Activated CD8-positive, alpha-beta T cell treated with anti-CD3 and anti-CD28 coated beads for 36 hours (primary cell): Measurements from ENCODE around the gene GPA33. TPM values are rescaled to one million over a fixed set of nuclear protein-coding genes. Genes with fewer than 3 reads are reported as not detected.

ENCODE experiments used
- ATAC-seq: fragments of 200-7000 bp; cut with Tn5 transposase; one replicate; pipeline ENCODE4 v1.10.0; 2021; ENCODE audit warnings: mild to moderate bottlenecking, moderate library complexity
- CTCF ChIA-PET: fragments of 350-600 bp; sonication (Branson Sonifier 250); formaldehyde crosslinking; loops from one replicate; lab custom pipeline; 2021; ENCODE audit warnings: antibody characterized with exemption; lab: Charles Lee
- POLR2A ChIA-PET: fragments of 350-600 bp; sonication (Branson Sonifier 250); formaldehyde crosslinking; loops from one replicate; lab custom pipeline; 2021; ENCODE audit warnings: antibody characterized with exemption; lab: Charles Lee
- DNase-seq: peaks from one replicate; pipeline ENCODE4 v3.0.0-alpha.2; 2020
- H3K27ac Mint-ChIP-seq: one replicate; pipeline ENCODE4 v1.8.0; 2021; ENCODE audit warnings: mild to moderate bottlenecking, mixed read lengths
- H3K27me3 Mint-ChIP-seq: one replicate; pipeline ENCODE4 v1.8.0; 2021; ENCODE audit warnings: mixed read lengths
- H3K36me3 Mint-ChIP-seq: one replicate; pipeline ENCODE4 v1.8.0; 2021; ENCODE audit warnings: low read depth, mixed read lengths
- H3K4me1 Mint-ChIP-seq: one replicate; pipeline ENCODE4 v1.8.0; 2021; ENCODE audit warnings: low read depth, mixed read lengths
- H3K4me3 Mint-ChIP-seq: one replicate; pipeline ENCODE4 v1.8.0; 2021; ENCODE audit warnings: mild to moderate bottlenecking, moderate library complexity, mixed read lengths
- H3K9me3 Mint-ChIP-seq: one replicate; pipeline ENCODE4 v1.8.0; 2021; ENCODE audit warnings: mixed read lengths
- CTCF ChIP-seq: fragments of 200-600 bp; IDR thresholded peaks from one replicate; pipeline ENCODE4 v1.8.0; 2022; ENCODE audit warnings: antibody characterized with exemption, mild to moderate bottlenecking
- intact Hi-C: fragments of 100-400 bp; cut with micrococcal nuclease; formaldehyde crosslinking; loops from one replicate; pipeline ENCODE4 v1.10.0; 2022
- total RNA-seq, 2 experiments: library from RNA; stranded (reverse); gene quantifications; one replicate each; pipeline ENCODE4 v1.2.3, GENCODE V29; 2021

The GPA33 gene
- total RNA-seq, 2 experiments from 2014 or later = 0.25 TPM; not detected in 1

DNA sequence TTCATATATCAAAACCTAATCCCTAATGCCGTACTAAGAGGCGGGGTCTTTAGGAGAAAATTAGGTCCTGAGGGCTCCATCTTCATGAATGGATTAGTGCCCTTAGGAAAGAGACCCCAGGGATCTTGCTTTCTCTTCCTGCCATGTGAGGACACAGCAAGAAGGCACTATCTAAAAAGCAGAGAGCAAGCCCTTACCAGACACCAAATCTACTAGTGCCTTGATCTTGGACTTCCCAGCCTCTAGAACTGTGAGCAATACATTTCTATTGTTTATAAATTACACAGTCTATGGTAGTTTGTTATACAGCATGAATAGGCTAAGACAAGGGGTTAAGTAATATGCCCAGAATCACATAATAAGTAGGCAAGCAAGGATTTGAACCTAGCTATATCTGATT is 46.6 kb upstream of the GPA33 start:
- no peak overlapping the region for H3K4me3 Mint-ChIP-seq
- CTCF ChIA-PET = interaction anchor here (1.0 to 1.8 kb wide), 2 partner anchors 77 to 83 kb away, joined by 4 to 7 read pairs; no protein-coding TSS in a partner anchor

GRCh38 chr1:167136191-167136614 is 46.0 kb upstream of the GPA33 start:
- ChIA-PET CTCF (interaction anchor here (1.8 kb wide), 1 partner anchor 76 kb away, joined by 7 read pairs; no protein-coding TSS in a partner anchor), POLR2A (no interaction called here)
- Mint-ChIP-seq H3K27ac (no peak overlapping the region), H3K4me1 (no peaks in the 10 kb centered on the region), H3K9me3 (no peaks in the 10 kb centered on the region), H3K27me3 (peaks cover 4% of the 10 kb centered on the region), H3K4me3 (no peak overlapping the region), H3K36me3 (no peaks in the 10 kb centered on the region)
- DNase-seq (no peak), ATAC-seq (no peak)
- no peak for TF ChIP-seq CTCF
- intact Hi-C loops = no loop called here

More for the DNA sequence above, 46.6 kb upstream of the GPA33 start:
- DNase-seq = no peak
- no peaks in the 10 kb centered on the region for H3K4me1 Mint-ChIP-seq
- H3K27ac Mint-ChIP-seq = no peak overlapping the region
- intact Hi-C loops = no loop called here
- no peak for TF ChIP-seq CTCF
- POLR2A ChIA-PET = no interaction called here
- H3K36me3 Mint-ChIP-seq = no peaks in the 10 kb centered on the region
- H3K9me3 Mint-ChIP-seq = no peaks in the 10 kb centered on the region
- ATAC-seq = no peak
- H3K27me3 Mint-ChIP-seq = no peaks in the 10 kb centered on the region

GRCh38 chr1:167135281-167135840 is 45.2 kb upstream of the GPA33 start:
- no peak overlapping the region for H3K27ac Mint-ChIP-seq
- DNase-seq (no peak), ATAC-seq (no peak)
- H3K9me3 Mint-ChIP-seq = no peaks in the 10 kb centered on the region
- H3K4me3 Mint-ChIP-seq = no peak overlapping the region
- POLR2A ChIA-PET = no interaction called here
- intact Hi-C loops = no loop called here
- no peak for TF ChIP-seq CTCF
- no peaks in the 10 kb centered on the region for H3K4me1 Mint-ChIP-seq
- no peaks in the 10 kb centered on the region for H3K36me3 Mint-ChIP-seq
- CTCF ChIA-PET = interaction anchor here (1.8 kb wide), 1 partner anchor 75 kb away, joined by 7 read pairs; no protein-coding TSS in a partner anchor
- peaks cover 4% of the 10 kb centered on the region for H3K27me3 Mint-ChIP-seq

GRCh38 chr1:167132301-167133010 is 42.3 kb upstream of the GPA33 start:
- H3K27me3 Mint-ChIP-seq = peaks cover 11% of the 10 kb centered on the region
- no peaks in the 10 kb centered on the region for H3K36me3 Mint-ChIP-seq
- ChIA-PET CTCF (interaction anchor here (1.9 kb wide), 1 partner anchor 73 kb away, joined by 5 read pairs; no protein-coding TSS in a partner anchor), POLR2A (interaction anchor here (0.9 kb wide), 1 partner anchor 87 kb away, joined by 3 read pairs; no protein-coding TSS in a partner anchor)
- no peak for DNase-seq
- no peak overlapping the region for H3K27ac Mint-ChIP-seq
- no peak for TF ChIP-seq CTCF
- H3K4me3 Mint-ChIP-seq = no peak overlapping the region
- intact Hi-C loops = no loop called here
- no peaks in the 10 kb centered on the region for H3K9me3 Mint-ChIP-seq
- ATAC-seq = no peak
- H3K4me1 Mint-ChIP-seq = no peaks in the 10 kb centered on the region
